Activated CD8-positive, alpha-beta memory T cell treated with anti-CD3 and anti-CD28 coated beads, Interleukin-2, amount 50 U/mL, for 48 hours (primary cell): ENCODE data around the gene CTPS1.

Source experiments
- DNase-seq: peaks from one replicate; pipeline ENCODE4 v3.0.0-alpha.2; 2020

Gene CTPS1

GRCh38 chr1:40979241-40980067 is at the start of gene CTPS1:
Gene CTPS1 (plus strand): TSS chr1:40979696. CDS start chr1:40983291, 3,595 bp downstream.
- peak; percentile 98 for DNase-seq

- no peak for DNase-seq
Observed at GRCh38 chr1:40930174-40930964, 49.1 kb upstream of the CTPS1 start.

- DNase-seq, result no peak
Observed at GRCh38 chr1:40931601-40932000, 47.9 kb upstream of the CTPS1 start.

GRCh38 chr1:40932006-40932405 is 47.5 kb upstream of the CTPS1 start:
- DNase-seq, result no peak

GRCh38 chr1:40936931-40937339 is 42.6 kb upstream of the CTPS1 start:
- DNase-seq, result no peak

GRCh38 chr1:40938393-40938792 is 41.1 kb upstream of the CTPS1 start:
- DNase-seq, result no peak

- no peak for DNase-seq
Observed at GRCh38 chr1:40939320-40940059, 40.0 kb upstream of the CTPS1 start.

GRCh38 chr1:40944326-40944725 is 35.2 kb upstream of the CTPS1 start:
- DNase-seq, result no peak

GRCh38 chr1:40944841-40945430 is 34.6 kb upstream of the CTPS1 start:
- DNase-seq, result no peak

GRCh38 chr1:40945491-40945973 is 34.0 kb upstream of the CTPS1 start:
- DNase-seq, result no peak

- DNase-seq, result peak; percentile 75
Observed at GRCh38 chr1:40948741-40949443, 30.6 kb upstream of the CTPS1 start.

GRCh38 chr1:40949563-40949962 is 29.9 kb upstream of the CTPS1 start:
- DNase-seq, result no peak

- DNase-seq, result peak; percentile 86
Observed at GRCh38 chr1:40951943-40952743, 27.4 kb upstream of the CTPS1 start.

GRCh38 chr1:40952744-40953315 is 26.7 kb upstream of the CTPS1 start:
- DNase-seq, result no peak

GRCh38 chr1:40954626-40955025 is 24.9 kb upstream of the CTPS1 start:
- no peak for DNase-seq

- DNase-seq, result no peak
Observed at GRCh38 chr1:40955266-40955665, 24.2 kb upstream of the CTPS1 start.

GRCh38 chr1:40956407-40956806 is 23.1 kb upstream of the CTPS1 start:
- DNase-seq, result no peak

GRCh38 chr1:40958210-40958609 is 21.3 kb upstream of the CTPS1 start:
- no peak for DNase-seq

- DNase-seq, result no peak
Observed at GRCh38 chr1:40965531-40965930, 14.0 kb upstream of the CTPS1 start.

GRCh38 chr1:40966417-40966816 is 13.1 kb upstream of the CTPS1 start:
- DNase-seq, result no peak

GRCh38 chr1:40969445-40969844 is 10.1 kb upstream of the CTPS1 start:
- no peak for DNase-seq
